ENCODE measurements around the gene ITGA6.
A peak's percentile ranks its signal among the peaks of the same experiment; 100 is the strongest.
"Not testable (repeated sequence)": the region's sequence is repeated elsewhere in the genome, so short reads cannot be mapped to it uniquely, and the experiment has no call there.

ITGA6 gene

DNA sequence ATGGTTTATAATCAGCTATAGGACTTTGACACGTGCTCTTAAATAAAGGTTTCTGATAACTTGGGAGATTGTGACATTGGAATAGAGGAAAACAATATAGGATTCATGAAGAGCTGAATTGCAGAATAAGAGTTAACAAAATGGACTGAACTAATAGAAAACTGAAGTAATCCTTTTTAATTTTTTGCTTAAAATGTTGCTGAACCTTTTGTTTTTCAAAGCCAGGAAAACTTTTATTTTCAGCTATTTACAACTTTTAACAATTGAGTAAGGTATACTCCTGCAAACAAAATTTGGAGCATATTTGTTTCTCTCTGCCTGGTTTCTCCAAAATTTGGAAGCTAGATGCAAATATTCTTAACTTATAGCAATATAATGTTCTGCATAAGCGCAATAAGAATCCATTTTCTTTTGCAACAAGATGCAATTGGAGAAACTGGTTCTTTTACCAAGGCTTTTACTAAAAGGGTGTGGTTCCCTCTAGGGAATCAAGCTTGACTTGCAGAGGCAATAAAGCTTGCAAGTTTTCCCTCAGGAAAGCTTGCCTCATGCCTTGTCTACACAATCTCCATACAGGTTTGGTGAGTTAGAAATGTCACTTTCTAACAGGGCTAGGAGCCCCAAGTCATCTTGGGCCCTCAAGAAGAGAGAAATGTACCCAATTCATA, 118.2 kb downstream of the ITGA6 start:
- DNase-seq (ENCODE audit: low read depth) = no peak
- no peak overlapping the region for H3K4me3 ChIP-seq (ENCODE audit: low read depth, low read length)
- TF ChIP-seq, protein P1, sequence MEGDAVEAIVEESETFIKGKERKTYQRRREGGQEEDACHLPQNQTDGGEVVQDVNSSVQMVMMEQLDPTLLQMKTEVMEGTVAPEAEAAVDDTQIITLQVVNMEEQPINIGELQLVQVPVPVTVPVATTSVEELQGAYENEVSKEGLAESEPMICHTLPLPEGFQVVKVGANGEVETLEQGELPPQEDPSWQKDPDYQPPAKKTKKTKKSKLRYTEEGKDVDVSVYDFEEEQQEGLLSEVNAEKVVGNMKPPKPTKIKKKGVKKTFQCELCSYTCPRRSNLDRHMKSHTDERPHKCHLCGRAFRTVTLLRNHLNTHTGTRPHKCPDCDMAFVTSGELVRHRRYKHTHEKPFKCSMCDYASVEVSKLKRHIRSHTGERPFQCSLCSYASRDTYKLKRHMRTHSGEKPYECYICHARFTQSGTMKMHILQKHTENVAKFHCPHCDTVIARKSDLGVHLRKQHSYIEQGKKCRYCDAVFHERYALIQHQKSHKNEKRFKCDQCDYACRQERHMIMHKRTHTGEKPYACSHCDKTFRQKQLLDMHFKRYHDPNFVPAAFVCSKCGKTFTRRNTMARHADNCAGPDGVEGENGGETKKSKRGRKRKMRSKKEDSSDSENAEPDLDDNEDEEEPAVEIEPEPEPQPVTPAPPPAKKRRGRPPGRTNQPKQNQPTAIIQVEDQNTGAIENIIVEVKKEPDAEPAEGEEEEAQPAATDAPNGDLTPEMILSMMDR (IDR thresholded peaks at IDR 0.05; ENCODE audit: control insufficient read depth, extremely low read depth, insufficient read depth) = no peak

DNA sequence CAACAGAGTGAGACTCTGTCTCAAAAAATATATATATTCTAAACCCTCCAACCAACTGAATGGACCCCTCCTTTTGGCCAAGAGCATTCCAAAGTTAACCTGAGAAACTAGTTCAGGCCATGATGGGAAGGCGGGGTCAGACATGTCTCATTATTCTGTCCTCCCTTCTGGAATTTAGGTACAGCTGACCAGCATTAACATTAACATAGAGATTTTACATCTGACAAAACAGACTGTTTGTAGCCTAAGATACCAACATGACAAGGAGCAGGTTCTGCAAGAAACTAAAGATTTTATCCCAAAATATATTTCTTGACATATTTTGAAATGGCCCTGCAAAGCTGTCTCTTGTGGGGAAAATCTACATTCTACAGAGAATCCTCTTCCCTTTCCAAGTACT, 121.7 kb downstream of the ITGA6 start:
- H3K4me3 ChIP-seq (ENCODE audit: low read depth, low read length) = no peak overlapping the region
- DNase-seq (ENCODE audit: low read depth) = no peak
- TF ChIP-seq, protein P1 (IDR thresholded peaks at IDR 0.05; ENCODE audit: control insufficient read depth, extremely low read depth, insufficient read depth) = no peak

DNA sequence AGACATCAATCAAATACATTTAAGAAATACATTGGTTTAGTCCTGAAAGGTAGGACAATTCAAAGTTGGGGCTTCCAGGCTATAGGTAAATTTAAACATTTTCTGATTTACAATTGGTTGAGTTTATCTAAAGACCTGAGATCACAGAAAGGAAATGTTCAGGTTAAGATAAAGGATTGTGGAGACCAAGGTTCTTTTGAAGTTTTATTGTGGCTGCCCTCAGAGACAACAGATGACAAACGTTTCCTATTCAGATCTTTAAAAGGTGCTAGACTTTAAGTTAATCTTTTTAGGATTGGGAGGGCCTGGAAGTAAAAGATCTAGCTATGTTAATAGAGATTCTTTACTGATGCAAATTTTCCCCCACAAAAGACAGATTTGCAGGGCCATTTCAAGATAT, 122.4 kb downstream of the ITGA6 start:
- not testable (repeated sequence) for H3K4me3 ChIP-seq (ENCODE audit: low read depth, low read length); DNase-seq (ENCODE audit: low read depth)

DNA sequence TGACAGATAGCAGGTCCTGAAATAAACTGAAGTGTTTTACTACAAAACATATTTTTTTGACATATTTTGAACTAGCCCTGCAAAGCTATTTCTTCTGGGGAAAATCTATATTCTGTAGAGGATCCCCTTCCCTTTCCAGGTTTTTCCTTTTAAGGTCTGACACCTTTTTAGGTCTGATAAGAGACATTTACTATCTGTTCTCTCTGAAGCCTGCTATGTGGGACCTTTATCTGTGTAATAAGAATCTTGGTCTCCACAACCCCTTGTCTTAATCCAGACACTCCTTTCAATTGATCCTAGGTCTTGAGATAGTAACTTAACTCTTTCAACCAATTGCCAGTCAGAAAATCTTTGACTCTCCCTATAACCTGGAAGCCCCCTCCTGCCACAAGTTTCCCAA, 123.0 kb downstream of the ITGA6 start:
- H3K4me3 ChIP-seq (ENCODE audit: low read depth, low read length) = no peak overlapping the region
- TF ChIP-seq, protein P1 (IDR thresholded peaks at IDR 0.05; ENCODE audit: control insufficient read depth, extremely low read depth, insufficient read depth) = no peak
- DNase-seq (ENCODE audit: low read depth) = no peak

DNA sequence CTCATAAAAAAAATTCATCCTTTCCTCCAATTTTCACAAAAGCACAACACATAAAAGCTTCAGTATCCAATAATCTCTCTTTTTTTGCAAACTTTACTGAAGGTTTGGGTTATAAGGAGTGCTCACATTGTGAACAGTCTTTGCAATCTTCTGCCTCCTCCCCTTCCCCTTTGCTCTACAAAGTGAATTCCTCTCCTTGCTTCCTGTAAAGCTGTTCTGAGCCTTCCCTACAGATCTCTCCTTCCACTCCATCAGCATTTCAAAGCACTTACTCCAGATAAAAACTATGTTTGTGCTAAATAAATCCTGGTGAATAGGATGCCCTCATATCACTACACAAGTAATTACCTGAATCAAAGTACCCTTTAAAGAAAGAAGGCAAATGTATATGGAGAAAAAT, 123.9 kb downstream of the ITGA6 start:
- DNase-seq (ENCODE audit: low read depth) = no peak
- no peak overlapping the region for H3K4me3 ChIP-seq (ENCODE audit: low read depth, low read length)
- TF ChIP-seq, protein P1 (IDR thresholded peaks at IDR 0.05; ENCODE audit: control insufficient read depth, extremely low read depth, insufficient read depth) = no peak

DNA sequence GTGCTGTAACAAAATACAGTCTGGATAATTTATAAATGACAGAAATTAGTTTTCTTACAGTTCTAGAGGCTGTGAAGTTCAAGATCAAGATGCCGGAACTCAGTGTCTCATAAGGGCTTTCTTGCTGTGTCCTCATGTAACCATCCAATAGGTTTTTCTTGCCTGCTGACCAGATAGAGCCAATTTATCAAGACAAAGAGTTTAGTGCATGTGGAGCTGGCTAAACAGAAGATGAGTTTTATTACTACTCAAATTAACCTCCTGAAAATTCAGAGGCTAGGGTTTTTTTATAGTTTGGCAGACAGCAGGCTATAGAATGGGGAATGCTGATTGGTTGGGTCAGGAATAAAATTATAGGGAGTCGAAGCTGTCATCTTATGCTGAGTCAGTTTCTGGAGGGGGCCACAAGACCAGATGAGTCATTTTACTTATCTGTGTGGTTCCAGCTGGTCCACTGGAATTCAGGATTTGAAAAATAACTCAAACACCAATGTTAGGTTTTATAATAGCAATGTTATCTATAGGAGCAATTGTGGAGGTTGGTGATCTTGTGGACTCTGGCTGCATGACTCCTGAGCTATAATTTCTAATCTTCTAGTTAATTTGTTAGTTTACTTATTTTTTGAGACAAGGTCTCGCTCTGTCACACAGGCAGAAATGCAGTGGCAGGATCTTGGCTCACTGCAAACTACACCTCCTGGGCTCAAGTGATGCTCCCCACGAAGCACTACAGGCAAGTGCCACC, 125.3 kb downstream of the ITGA6 start:
- no peak for DNase-seq (ENCODE audit: low read depth)
- no peak overlapping the region for H3K4me3 ChIP-seq (ENCODE audit: low read depth, low read length)
- TF ChIP-seq, protein P1 (IDR thresholded peaks at IDR 0.05; ENCODE audit: control insufficient read depth, extremely low read depth, insufficient read depth) = no peak

DNA sequence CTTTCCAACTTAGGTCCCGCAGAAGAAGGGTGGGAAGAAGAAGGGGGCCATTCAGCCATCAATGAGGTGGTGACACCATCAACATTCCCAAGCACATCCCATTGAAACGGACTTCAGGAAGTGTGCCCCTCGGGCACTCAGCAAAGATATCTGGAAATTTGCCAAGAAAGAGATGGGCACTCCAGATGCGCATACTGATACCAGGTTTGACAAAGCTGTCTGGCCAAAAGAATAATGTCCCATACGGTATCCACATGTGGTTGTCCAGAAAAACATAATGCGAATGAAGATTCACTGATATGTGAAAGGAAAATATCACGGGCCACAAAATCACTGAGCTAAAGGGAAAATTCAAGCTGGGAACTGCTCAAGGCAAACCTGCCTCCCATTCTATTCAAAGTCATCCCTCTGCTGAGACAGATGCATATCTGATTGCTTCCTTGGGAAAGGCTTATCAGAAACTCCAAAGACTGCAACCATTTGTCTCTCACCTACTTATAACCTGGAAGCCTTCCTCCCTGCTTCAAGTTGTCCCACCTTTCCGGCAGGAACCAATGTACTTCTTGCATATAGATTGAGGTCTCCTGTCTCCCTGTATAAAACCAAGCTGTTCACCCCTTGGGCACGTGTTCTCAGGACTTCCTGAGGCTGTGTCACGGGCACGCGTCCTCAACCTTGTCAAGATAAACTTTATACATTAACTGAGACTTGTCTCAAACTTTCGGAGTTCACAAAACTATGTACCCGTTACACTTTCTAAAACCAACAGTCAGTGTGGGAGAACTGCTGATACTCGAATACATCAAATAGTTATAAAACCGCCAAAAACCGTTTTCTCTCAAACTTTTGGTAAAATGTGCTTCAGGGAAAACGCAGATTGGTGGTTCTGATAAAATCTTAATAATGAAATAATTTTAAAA, 127.2 kb downstream of the ITGA6 start:
- DNase-seq (ENCODE audit: low read depth) = no peak
- peak overlapping the region; percentile 67 for H3K4me3 ChIP-seq (ENCODE audit: low read depth, low read length)
- TF ChIP-seq, protein P1 (IDR thresholded peaks at IDR 0.05; ENCODE audit: control insufficient read depth, extremely low read depth, insufficient read depth) = no peak
